Parathyroid adenoma (tissue), 2 donors: ENCODE results near the gene SPRYD3.

ENCODE experiments used
- H2AFZ ChIP-seq: fragments of 300-600 bp; sonication (generic); one replicate; pipeline ENCODE4 v1.7.0; 2017; ENCODE audit warnings: antibody characterized with exemption, mild to moderate bottlenecking
- H3K27ac ChIP-seq: fragments of 300-600 bp; sonication (generic); one replicate; pipeline ENCODE4 v1.7.0; 2017
- H3K27me3 ChIP-seq: fragments of 300-600 bp; sonication (generic); one replicate; pipeline ENCODE4 v1.7.0; 2017; ENCODE audit warnings: low read length; ENCODE audit not compliant: control insufficient read depth, insufficient read depth
- H3K36me3 ChIP-seq: fragments of 300-600 bp; sonication (generic); one replicate; pipeline ENCODE4 v1.7.0; 2017; ENCODE audit warnings: low read length; ENCODE audit not compliant: control insufficient read depth, insufficient read depth
- H3K4me1 ChIP-seq: fragments of 300-600 bp; sonication (generic); one replicate; pipeline ENCODE4 v1.7.0; 2017; ENCODE audit warnings: control low read depth
- H3K4me2 ChIP-seq: fragments of 300-600 bp; sonication (generic); one replicate; pipeline ENCODE4 v1.7.0; 2017; ENCODE audit warnings: low read length
- H3K4me3 ChIP-seq: fragments of 300-600 bp; sonication (generic); one replicate; pipeline ENCODE4 v1.7.0; 2017; ENCODE audit warnings: low read depth, low read length
- H3K79me2 ChIP-seq: fragments of 300-600 bp; sonication (generic); one replicate; pipeline ENCODE4 v1.7.0; 2017; ENCODE audit warnings: control low read depth
- H3K9ac ChIP-seq: fragments of 300-600 bp; sonication (generic); one replicate; pipeline ENCODE4 v1.7.0; 2017; ENCODE audit warnings: mild to moderate bottlenecking
- H3K9me3 ChIP-seq: fragments of 300-600 bp; sonication (generic); one replicate; pipeline ENCODE4 v1.7.0; 2017; ENCODE audit warnings: low read length; ENCODE audit not compliant: control insufficient read depth
- TF ChIP-seq, protein P1 (sequence below): fragments of 300-600 bp; sonication (generic); IDR thresholded peaks from one replicate; pipeline ENCODE4 v1.7.0; 2017; ENCODE audit warnings: antibody characterized with exemption, mild to moderate bottlenecking
- donor health status: primary hyperparathyroidism.

SPRYD3 gene

DNA sequence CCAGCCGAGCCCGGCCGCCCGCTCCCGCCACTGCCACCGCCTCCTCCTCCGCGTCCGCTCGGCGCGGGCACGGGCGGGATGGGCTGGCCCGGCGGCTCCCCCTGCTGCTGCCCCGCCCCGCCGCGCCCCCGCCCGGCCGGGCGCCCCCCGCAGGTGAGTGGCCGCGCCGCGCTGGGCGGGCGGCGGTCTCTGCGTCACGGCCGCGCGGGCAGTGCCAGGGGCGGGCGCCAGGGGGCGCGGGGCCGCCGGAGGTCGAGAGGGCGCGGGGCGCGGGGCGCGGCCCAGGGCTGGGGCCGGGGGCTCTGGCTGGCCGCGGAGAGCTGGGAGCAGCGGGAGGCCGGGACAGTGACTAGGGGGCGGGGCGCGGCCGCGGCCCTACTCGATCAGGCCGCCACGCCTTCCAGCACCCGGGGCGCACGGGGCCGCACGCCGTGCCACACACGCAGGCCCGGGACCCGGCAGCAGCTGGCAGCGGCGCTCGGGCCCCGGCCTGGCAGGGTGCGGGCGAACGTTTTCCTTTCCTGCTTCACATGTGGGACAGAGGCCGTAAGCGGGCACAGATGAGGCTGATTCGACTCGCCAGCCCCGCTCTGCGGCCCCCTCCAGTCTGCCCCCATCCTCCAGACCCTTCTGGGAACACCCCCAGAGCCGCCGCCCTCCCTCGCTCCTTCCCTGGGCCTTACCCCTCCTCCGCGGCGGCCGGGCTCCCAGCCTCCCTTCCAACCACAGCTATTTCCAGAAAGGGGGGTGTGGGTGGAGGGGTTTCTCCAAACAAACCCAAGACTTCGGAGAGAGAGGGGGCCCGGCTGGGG, 31.8 kb downstream of the SPRYD3 start:
- Histone ChIP-seq H3K9ac (peak overlapping the region; percentile 32), H3K27ac (peak overlapping the region; percentile 100), H2AFZ (peak overlapping the region; percentile 65), H3K4me2 (peak overlapping the region; percentile 67), H3K4me3 (peak overlapping the region; percentile 72), H3K4me1 (peaks cover 55% of the 10 kb centered on the region), H3K27me3 (no peaks in the 10 kb centered on the region), H3K79me2 (peaks cover 14% of the 10 kb centered on the region), H3K36me3 (no peaks in the 10 kb centered on the region), H3K9me3 (no peaks in the 10 kb centered on the region)
- TF ChIP-seq, protein P1, sequence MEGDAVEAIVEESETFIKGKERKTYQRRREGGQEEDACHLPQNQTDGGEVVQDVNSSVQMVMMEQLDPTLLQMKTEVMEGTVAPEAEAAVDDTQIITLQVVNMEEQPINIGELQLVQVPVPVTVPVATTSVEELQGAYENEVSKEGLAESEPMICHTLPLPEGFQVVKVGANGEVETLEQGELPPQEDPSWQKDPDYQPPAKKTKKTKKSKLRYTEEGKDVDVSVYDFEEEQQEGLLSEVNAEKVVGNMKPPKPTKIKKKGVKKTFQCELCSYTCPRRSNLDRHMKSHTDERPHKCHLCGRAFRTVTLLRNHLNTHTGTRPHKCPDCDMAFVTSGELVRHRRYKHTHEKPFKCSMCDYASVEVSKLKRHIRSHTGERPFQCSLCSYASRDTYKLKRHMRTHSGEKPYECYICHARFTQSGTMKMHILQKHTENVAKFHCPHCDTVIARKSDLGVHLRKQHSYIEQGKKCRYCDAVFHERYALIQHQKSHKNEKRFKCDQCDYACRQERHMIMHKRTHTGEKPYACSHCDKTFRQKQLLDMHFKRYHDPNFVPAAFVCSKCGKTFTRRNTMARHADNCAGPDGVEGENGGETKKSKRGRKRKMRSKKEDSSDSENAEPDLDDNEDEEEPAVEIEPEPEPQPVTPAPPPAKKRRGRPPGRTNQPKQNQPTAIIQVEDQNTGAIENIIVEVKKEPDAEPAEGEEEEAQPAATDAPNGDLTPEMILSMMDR, result no peak

DNA sequence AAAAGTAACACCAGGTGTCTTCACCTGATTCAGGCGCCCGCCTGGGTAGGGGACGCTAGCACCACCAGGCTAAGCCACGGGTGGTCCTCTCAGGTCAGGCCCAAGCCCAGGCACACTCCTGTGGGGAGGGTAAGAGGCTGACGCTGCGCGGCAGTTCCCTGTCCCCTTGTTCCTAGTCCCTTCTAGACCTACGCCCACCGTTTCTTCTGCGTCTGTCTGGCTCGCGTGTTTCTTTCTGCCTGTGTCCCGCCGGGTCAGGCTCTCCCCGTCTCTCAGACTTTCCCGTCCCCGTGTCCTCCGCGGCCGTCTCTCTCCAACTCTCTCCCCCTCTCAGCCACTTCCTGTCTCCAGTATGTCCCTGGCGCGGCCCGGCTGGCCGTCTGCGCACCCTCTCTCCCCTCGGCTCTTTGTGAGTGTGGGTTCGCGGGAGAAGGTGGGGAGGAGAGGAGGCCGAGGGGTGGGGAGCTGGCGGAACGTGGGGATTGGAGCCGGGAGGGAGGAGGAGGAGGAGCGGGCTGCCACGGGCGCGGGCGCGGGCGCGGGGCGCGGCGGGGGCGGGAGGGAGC, 32.5 kb downstream of the SPRYD3 start:
- Histone ChIP-seq H2AFZ (peak overlapping the region; percentile 96), H3K4me1 (peaks cover 48% of the 10 kb centered on the region), H3K4me3 (peak overlapping the region; percentile 72), H3K9me3 (no peaks in the 10 kb centered on the region), H3K9ac (peak overlapping the region; percentile 23), H3K4me2 (peak overlapping the region; percentile 89), H3K27ac (peak overlapping the region; percentile 92), H3K27me3 (no peaks in the 10 kb centered on the region), H3K36me3 (no peaks in the 10 kb centered on the region), H3K79me2 (peaks cover 10% of the 10 kb centered on the region)
- TF ChIP-seq, protein P1, result no peak

DNA sequence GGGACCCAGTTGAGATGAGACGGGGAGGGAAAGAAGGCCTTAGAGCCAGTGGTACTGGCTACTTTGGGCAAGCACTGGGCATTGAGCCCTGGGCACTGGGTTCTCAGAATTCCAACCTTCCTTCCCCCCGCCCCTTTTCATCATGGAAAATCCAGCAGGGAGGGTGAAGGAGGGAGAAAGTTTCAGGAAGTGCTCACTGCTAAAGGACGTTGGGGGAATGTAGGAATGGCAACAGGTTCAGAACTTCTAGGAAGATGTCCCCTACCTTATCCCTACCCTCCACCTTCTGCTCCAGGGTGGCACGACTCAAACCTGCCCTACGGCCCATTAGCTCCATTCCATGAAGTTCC, 33.5 kb downstream of the SPRYD3 start:
- Histone ChIP-seq H3K9me3 (no peaks in the 10 kb centered on the region), H3K4me3 (peak overlapping the region; percentile 72)
- TF ChIP-seq, protein P1, result no peak

DNA sequence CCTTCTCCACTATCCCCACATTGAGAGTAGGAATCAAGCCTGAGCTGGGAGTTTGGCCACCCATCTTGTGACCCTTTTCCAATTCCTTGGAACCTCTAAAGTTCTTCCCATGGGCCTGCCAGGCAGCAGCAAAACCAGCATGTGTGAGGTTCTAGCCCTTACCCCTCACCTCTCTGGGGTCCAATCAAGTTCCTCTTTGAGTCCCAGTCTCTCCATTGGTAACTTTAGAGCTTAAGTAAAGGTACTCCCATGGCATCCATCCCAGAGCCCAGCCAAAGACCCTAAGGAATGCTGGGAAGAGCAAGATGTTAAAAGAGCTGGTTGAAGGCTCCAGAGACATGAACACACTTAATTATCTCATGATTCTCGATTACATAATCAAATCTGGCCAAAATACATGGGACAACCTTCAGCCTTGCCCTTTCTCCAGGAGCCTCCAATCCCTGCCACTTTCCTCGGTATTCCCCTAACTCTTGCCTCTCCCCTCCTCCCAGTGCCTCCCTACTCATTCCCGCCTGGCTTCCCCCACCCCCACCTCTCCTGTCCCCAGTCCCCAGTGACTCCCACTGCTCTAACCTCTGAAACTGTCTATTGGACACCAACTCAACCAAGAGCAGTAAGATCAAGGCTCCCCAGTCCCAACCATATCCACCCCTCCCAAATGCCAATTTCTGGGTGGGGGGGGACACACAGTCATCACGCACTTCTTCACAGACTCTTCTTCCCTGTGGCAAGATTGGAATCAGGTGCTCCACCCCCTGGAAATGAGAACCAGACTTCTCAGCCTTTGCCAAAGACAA, 34.1 kb downstream of the SPRYD3 start:
- H3K27me3 ChIP-seq, result no peaks in the 10 kb centered on the region
- no peaks in the 10 kb centered on the region for H3K9me3 ChIP-seq
- peak overlapping the region; percentile 92 for H3K27ac ChIP-seq
- H3K4me1 ChIP-seq, result peaks cover 33% of the 10 kb centered on the region
- H3K79me2 ChIP-seq, result no peaks in the 10 kb centered on the region
- no peak overlapping the region for H2AFZ ChIP-seq
- TF ChIP-seq, protein P1, result no peak
- no peak overlapping the region for H3K4me2 ChIP-seq
- no peaks in the 10 kb centered on the region for H3K36me3 ChIP-seq
- H3K4me3 ChIP-seq, result no peak overlapping the region
- H3K9ac ChIP-seq, result no peak overlapping the region

More for the DNA sequence above, 33.5 kb downstream of the SPRYD3 start:
- no peak overlapping the region for H2AFZ ChIP-seq
- peak overlapping the region; percentile 92 for H3K27ac ChIP-seq
- no peaks in the 10 kb centered on the region for H3K27me3 ChIP-seq
- H3K36me3 ChIP-seq, result no peaks in the 10 kb centered on the region
- H3K9ac ChIP-seq, result no peak overlapping the region
- peaks cover 38% of the 10 kb centered on the region for H3K4me1 ChIP-seq
- peak overlapping the region; percentile 89 for H3K4me2 ChIP-seq
- peaks cover 3% of the 10 kb centered on the region for H3K79me2 ChIP-seq
